OCI-LY3 (cell line): ENCODE measurements around the gene CNTN3.

Experiments used
- H2AFZ ChIP-seq: fragments of 200-600, 300-600 bp; shearing (Covaris generic); 2 replicates; pipeline ENCODE4 v1.6.0; 2014; ENCODE audit warnings: antibody characterized with exemption, low read depth, low read length
- H3K27ac ChIP-seq: fragments of 200-600, 300-600 bp; sonication (generic); 2 replicates; pipeline ENCODE4 v1.5.1; 2014; ENCODE audit warnings: mild to moderate bottlenecking, low read length, moderate library complexity, mixed read lengths
- H3K27me3 ChIP-seq: fragments of 200-600, 300-600 bp; sonication (generic); 2 replicates; pipeline ENCODE4 v1.6.1; 2014; ENCODE audit warnings: low read depth, low read length, mixed read lengths
- H3K36me3 ChIP-seq: fragments of 200-600, 300-600 bp; sonication (generic); replicated peaks from 2 replicates; pipeline ENCODE3; 2014; ENCODE audit warnings: low read depth, low read length, mixed read lengths
- H3K4me1 ChIP-seq: fragments of 300-600, 200-600 bp; sonication (generic); 2 replicates; pipeline ENCODE4 v1.6.1; 2014; ENCODE audit warnings: low read length, mixed read lengths
- H3K4me2 ChIP-seq: fragments of 200-600, 300-600 bp; sonication (generic); 2 replicates; pipeline ENCODE4 v1.6.1; 2014; ENCODE audit warnings: low read length, mixed read lengths
- H3K4me3 ChIP-seq: fragments of 300-600, 200-600 bp; sonication (generic); 2 replicates; pipeline ENCODE4 v1.5.1; 2014; ENCODE audit warnings: antibody characterized with exemption, mild to moderate bottlenecking, low read length, moderate library complexity
- H3K79me2 ChIP-seq: fragments of 300-600, 200-600 bp; shearing (Covaris generic); 2 replicates; pipeline ENCODE4 v1.6.1; 2014; ENCODE audit warnings: mild to moderate bottlenecking, low read length, mixed read lengths
- H3K9ac ChIP-seq: fragments of 300-600, 200-600 bp; shearing (Covaris generic); 2 replicates; pipeline ENCODE4 v1.6.0; 2014; ENCODE audit warnings: mild to moderate bottlenecking, low read length, moderate library complexity
- H3K9me3 ChIP-seq: fragments of 200-600, 300-600 bp; shearing (Covaris generic); 2 replicates; pipeline ENCODE4 v1.6.1; 2014; ENCODE audit warnings: low read length, mixed read lengths; ENCODE audit not compliant: insufficient read depth
- H4K20me1 ChIP-seq: fragments of 200-600, 300-600 bp; sonication (generic); 2 replicates; pipeline ENCODE4 v1.6.1; 2016; ENCODE audit warnings: low read length, mixed read lengths; ENCODE audit not compliant: insufficient read depth
- CTCF ChIP-seq: fragments of 200-600, 300-600 bp; sonication (generic); IDR thresholded peaks from 2 replicates; pipeline ENCODE4 v1.5.1; 2014; ENCODE audit warnings: antibody characterized with exemption, low read length, low read depth
- EZH2phosphoT487 ChIP-seq: fragments of 200-600 bp; shearing (Covaris generic); IDR thresholded peaks from 2 replicates; pipeline ENCODE4 v1.6.1; 2018; ENCODE audit warnings: antibody characterized with exemption, mixed run types, low read depth

Gene CNTN3

GRCh38 chr3:74633021-74633420, 18.6 kb upstream of the CNTN3 start:
- no peaks in the 10 kb centered on the region for H3K79me2 ChIP-seq
- TF ChIP-seq CTCF (no peak), EZH2phosphoT487 (no peak)
- no peak overlapping the region for H2AFZ ChIP-seq
- no peaks in the 10 kb centered on the region for H3K4me1 ChIP-seq
- H3K4me3 ChIP-seq: no peak overlapping the region
- H3K27me3 ChIP-seq: no peaks in the 10 kb centered on the region
- H4K20me1 ChIP-seq: no peaks in the 10 kb centered on the region
- no peak overlapping the region for H3K27ac ChIP-seq
- H3K36me3 ChIP-seq: no peaks in the 10 kb centered on the region
- no peak overlapping the region for H3K4me2 ChIP-seq
- H3K9me3 ChIP-seq: no peaks in the 10 kb centered on the region
- no peak overlapping the region for H3K9ac ChIP-seq

DNA sequence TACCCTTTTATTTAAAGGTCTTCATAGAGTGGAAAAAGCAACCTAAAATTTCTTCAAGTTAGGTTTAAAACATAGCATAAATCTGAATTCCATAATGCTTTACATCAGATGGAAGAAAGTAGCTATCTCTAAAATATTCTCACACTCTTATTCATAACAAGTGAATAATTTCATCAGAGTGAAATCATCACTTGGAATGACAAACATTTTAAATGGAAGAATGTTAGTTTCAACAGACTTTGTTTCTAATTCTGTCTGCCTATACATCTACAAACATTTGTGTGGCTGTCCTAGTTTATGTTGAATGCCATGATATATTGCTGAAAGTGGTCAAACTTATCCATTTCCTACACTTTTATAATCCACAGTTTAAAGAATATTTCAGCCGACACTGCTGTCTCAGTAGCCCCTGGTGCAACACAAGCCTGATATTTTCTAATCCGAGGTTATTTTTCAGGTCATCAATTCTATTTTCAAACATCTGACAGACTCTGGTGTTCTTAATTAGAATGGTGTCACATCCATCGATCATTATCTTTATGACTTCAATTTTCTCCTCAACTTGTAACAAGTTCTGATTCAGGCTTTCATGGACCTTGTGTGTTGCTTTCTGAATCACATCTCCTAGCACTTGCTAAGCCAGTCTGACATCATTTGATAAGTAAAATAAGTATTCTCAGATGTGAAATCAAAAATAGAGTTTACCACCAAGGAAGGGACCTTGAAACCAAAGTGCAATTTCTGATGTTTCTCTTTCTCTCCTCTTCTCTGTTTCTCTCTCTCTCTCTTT, 17.1 kb upstream of the CNTN3 start:
- Histone ChIP-seq H3K36me3 (no peaks in the 10 kb centered on the region), H4K20me1 (no peaks in the 10 kb centered on the region), H3K4me1 (no peaks in the 10 kb centered on the region), H3K4me3 (no peak overlapping the region), H2AFZ (no peak overlapping the region), H3K27ac (no peak overlapping the region), H3K79me2 (no peaks in the 10 kb centered on the region), H3K4me2 (no peak overlapping the region), H3K27me3 (no peaks in the 10 kb centered on the region), H3K9ac (no peak overlapping the region), H3K9me3 (no peaks in the 10 kb centered on the region)
- no peak for TF ChIP-seq CTCF
- TF ChIP-seq EZH2phosphoT487: no peak

GRCh38 chr3:74630602-74631001, 16.1 kb upstream of the CNTN3 start:
- H3K79me2 ChIP-seq: no peaks in the 10 kb centered on the region
- no peak overlapping the region for H3K4me3 ChIP-seq
- no peaks in the 10 kb centered on the region for H3K4me1 ChIP-seq
- no peaks in the 10 kb centered on the region for H3K27me3 ChIP-seq
- H3K9me3 ChIP-seq: no peaks in the 10 kb centered on the region
- no peaks in the 10 kb centered on the region for H3K36me3 ChIP-seq
- TF ChIP-seq CTCF: peak; percentile 33
- TF ChIP-seq EZH2phosphoT487: no peak
- no peak overlapping the region for H2AFZ ChIP-seq
- H4K20me1 ChIP-seq: no peaks in the 10 kb centered on the region
- H3K27ac ChIP-seq: no peak overlapping the region
- H3K4me2 ChIP-seq: no peak overlapping the region
- H3K9ac ChIP-seq: no peak overlapping the region

DNA sequence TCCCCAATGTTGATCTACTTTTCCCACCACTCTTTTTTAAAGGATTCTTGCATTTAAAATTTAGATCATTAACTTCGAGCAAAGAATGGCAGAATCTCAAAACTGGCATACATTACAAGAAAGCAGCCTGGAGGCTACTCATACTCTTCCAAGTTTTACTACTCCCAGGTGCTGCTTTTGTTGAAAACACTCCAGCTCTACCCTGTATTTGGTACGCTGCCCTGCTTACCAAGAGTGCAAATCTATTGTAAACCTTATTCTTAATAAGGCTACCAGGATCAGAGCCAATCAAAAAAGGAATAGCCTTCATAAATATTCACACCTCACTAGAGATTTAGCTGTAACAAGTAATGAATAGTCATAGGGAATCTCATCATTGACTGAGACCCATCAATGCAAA, 11.6 kb upstream of the CNTN3 start:
- no peak overlapping the region for H3K4me2 ChIP-seq
- no peaks in the 10 kb centered on the region for H3K9me3 ChIP-seq
- no peak overlapping the region for H2AFZ ChIP-seq
- H3K79me2 ChIP-seq: no peaks in the 10 kb centered on the region
- no peak overlapping the region for H3K27ac ChIP-seq
- TF ChIP-seq CTCF (no peak), EZH2phosphoT487 (no peak)
- H3K9ac ChIP-seq: no peak overlapping the region
- H3K4me3 ChIP-seq: no peak overlapping the region
- no peaks in the 10 kb centered on the region for H3K36me3 ChIP-seq
- H3K27me3 ChIP-seq: no peaks in the 10 kb centered on the region
- H3K4me1 ChIP-seq: no peaks in the 10 kb centered on the region
- no peaks in the 10 kb centered on the region for H4K20me1 ChIP-seq
